GM19372 (cell line): ENCODE measurements around the gene SMARCA4.
A peak's percentile ranks its signal among the peaks of the same experiment; 100 is the strongest.

Source experiments
- ATAC-seq: cut with Tn5 transposase; IDR thresholded peaks from one replicate; pipeline ENCODE4 v1.9.1; 2021; ENCODE audit warnings: mild to moderate bottlenecking, low read depth, moderate library complexity; ENCODE audit not compliant: unreplicated experiment

The SMARCA4 gene

GRCh38 chr19:10960314-10961072 is at the start of gene SMARCA4:
Gene SMARCA4 (plus strand): TSS chr19:10961030. CDS start chr19:10984152, 23,122 bp downstream.
- ATAC-seq = peak; percentile 89

- no peak for ATAC-seq
Measured at GRCh38 chr19:10911579-10912363, 49.1 kb upstream of the SMARCA4 start.

GRCh38 chr19:10912619-10913018 is 48.2 kb upstream of the SMARCA4 start:
- no peak for ATAC-seq

- ATAC-seq = no peak
Measured at GRCh38 chr19:10913716-10914340, 47.0 kb upstream of the SMARCA4 start.

GRCh38 chr19:10915130-10916091 is 45.4 kb upstream of the SMARCA4 start:
- no peak for ATAC-seq

GRCh38 chr19:10916602-10917001 is 44.2 kb upstream of the SMARCA4 start:
- ATAC-seq = no peak

GRCh38 chr19:10918359-10918758 is 42.5 kb upstream of the SMARCA4 start:
- ATAC-seq = no peak

- ATAC-seq = no peak
Measured at GRCh38 chr19:10919352-10920287, 41.2 kb upstream of the SMARCA4 start.

- no peak for ATAC-seq
Measured at GRCh38 chr19:10920288-10920655, 40.6 kb upstream of the SMARCA4 start.

GRCh38 chr19:10920781-10921180 is 40.0 kb upstream of the SMARCA4 start:
- ATAC-seq = no peak

GRCh38 chr19:10921199-10921909 is 39.5 kb upstream of the SMARCA4 start:
- ATAC-seq = no peak

GRCh38 chr19:10921910-10922637 is 38.8 kb upstream of the SMARCA4 start:
- no peak for ATAC-seq

- no peak for ATAC-seq
Measured at GRCh38 chr19:10922638-10923014, 38.2 kb upstream of the SMARCA4 start.

GRCh38 chr19:10923260-10924112 is 37.3 kb upstream of the SMARCA4 start:
- ATAC-seq = no peak

GRCh38 chr19:10924597-10924996 is 36.2 kb upstream of the SMARCA4 start:
- ATAC-seq = no peak

- peak; percentile 3 for ATAC-seq
Measured at GRCh38 chr19:10927730-10928562, 32.9 kb upstream of the SMARCA4 start.
